IPS-20b (cell line): Measurements from ENCODE around the gene MRPS9.

Experiments
- H3K27ac ChIP-seq: one replicate; pipeline ENCODE4 v1.5.1; 2013; ENCODE audit warnings: low read length
- H3K27me3 ChIP-seq: 2 replicates; pipeline ENCODE4 v1.6.1; 2013; ENCODE audit warnings: mild to moderate bottlenecking, low read length, inconsistent platforms; ENCODE audit not compliant: insufficient read depth
- H3K36me3 ChIP-seq: 2 replicates; pipeline ENCODE4 v1.6.1; 2013; ENCODE audit warnings: low read depth, mild to moderate bottlenecking, inconsistent platforms, low read length, moderate library complexity; ENCODE audit not compliant: insufficient read depth
- H3K4me1 ChIP-seq: 2 replicates; pipeline ENCODE4 v1.6.1; 2013; ENCODE audit warnings: mild to moderate bottlenecking, control low read depth, inconsistent platforms, low read length, moderate library complexity; ENCODE audit not compliant: insufficient read depth
- H3K4me3 ChIP-seq: 2 replicates; pipeline ENCODE4 v1.5.1; 2013; ENCODE audit warnings: mild to moderate bottlenecking, low read length, inconsistent platforms
- H3K9ac ChIP-seq: 2 replicates; pipeline ENCODE4 v1.6.1; 2013; ENCODE audit warnings: low read depth, mild to moderate bottlenecking, inconsistent platforms, low read length, moderate library complexity
- H3K9me3 ChIP-seq: 2 replicates; pipeline ENCODE4 v1.6.1; 2013; ENCODE audit warnings: mild to moderate bottlenecking, low read depth, low read length, inconsistent platforms; ENCODE audit not compliant: insufficient read depth

The MRPS9 gene

GRCh38 chr2:105126336-105126735 lies 88.5 kb downstream of the MRPS9 start:
- Histone ChIP-seq H3K36me3 (no peaks in the 10 kb centered on the region), H3K9me3 (no peaks in the 10 kb centered on the region), H3K27ac (no peak overlapping the region), H3K4me1 (peaks cover 3% of the 10 kb centered on the region; the same call in 1 of the 2 replicates), H3K27me3 (no peaks in the 10 kb centered on the region), H3K9ac (no peak overlapping the region), H3K4me3 (no peak overlapping the region)

DNA sequence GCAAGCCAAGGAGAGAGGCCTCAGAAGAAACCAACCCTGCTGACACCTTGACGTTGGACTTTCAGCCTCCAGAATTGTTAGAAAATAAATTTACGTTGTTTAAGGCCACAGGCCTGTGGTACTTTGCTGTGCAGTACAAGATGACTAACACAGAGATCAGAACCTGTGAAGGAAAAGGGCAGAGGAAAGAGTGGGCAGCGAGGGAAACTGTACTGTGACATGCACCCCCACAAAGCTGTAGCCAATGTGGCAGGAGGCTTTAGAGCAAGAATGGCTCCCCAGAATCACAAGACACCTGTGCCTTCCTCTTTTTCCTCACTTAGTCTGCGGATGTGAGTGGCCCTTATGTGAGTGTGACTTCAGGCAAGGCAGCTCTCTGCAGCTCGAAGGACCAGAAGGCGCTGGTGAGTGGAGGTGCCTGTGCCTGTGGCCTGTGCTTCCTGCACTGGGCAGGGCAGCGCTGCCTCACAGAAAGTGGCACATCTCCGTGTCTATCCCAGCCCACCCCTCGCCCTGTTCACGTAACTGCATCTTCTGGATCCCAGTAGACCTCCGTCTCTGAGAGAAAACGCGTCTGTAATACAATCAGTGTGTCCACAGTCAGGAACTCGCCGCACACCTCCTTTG lies 89.5 kb downstream of the MRPS9 start:
- Histone ChIP-seq H3K9ac (no peak overlapping the region), H3K9me3 (no peaks in the 10 kb centered on the region), H3K27me3 (no peaks in the 10 kb centered on the region), H3K4me3 (no peak overlapping the region), H3K4me1 (peaks cover 3% of the 10 kb centered on the region; the same call in 1 of the 2 replicates), H3K27ac (no peak overlapping the region), H3K36me3 (no peaks in the 10 kb centered on the region)

DNA sequence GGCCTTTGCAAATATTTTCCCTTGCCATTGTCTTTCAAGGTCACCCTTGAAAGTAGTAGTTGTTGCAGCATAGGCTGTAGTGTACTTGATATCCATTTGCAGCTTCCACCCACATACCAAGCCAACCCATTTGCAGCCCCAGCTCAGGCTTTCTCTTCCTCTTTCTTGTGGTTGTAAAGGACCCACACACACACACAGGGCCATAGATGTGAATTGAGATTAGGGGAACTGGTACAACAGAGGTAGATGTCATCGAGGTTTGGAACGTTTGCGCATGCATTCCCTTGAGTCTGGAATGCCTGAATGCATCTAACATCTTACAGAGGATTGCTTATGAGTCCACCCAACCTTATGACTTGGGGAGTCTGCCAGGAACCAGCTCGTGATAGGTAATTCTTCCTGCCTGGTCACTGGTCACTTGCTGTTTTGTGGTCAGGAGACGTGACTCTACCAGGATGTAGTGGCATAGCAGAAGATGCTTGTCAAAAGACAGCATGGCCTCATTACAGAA lies 91.9 kb downstream of the MRPS9 start:
- Histone ChIP-seq H3K27ac (no peak overlapping the region), H3K9ac (no peak overlapping the region), H3K36me3 (no peaks in the 10 kb centered on the region), H3K27me3 (no peaks in the 10 kb centered on the region), H3K4me3 (no peak overlapping the region), H3K4me1 (peaks cover 3% of the 10 kb centered on the region; the same call in 1 of the 2 replicates), H3K9me3 (no peaks in the 10 kb centered on the region)

DNA sequence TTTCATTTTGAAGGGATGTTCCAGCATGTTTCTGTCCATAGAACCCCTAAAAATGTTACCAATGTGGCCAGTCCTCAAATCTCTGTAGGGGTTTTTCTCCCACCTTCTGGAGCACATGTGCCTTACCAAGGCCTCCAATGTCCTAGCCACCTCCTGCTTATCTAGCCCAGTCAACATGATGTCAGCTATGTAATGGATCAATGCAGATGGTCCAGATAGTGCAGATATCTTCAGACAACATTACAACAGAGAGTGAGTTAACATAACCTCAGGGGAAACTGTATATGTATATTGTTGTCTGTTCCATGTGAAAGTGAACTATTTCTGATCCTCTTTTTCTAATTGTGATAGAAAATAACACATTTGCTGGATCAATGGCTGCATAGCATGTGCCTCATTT lies 92.7 kb downstream of the MRPS9 start:
- no peak overlapping the region for H3K27ac ChIP-seq
- H3K36me3 ChIP-seq: no peaks in the 10 kb centered on the region
- no peaks in the 10 kb centered on the region for H3K9me3 ChIP-seq
- H3K4me3 ChIP-seq: no peak overlapping the region
- H3K27me3 ChIP-seq: no peaks in the 10 kb centered on the region
- H3K4me1 ChIP-seq: no peaks in the 10 kb centered on the region
- no peak overlapping the region for H3K9ac ChIP-seq

GRCh38 chr2:105134081-105134480 lies 96.2 kb downstream of the MRPS9 start:
- H3K36me3 ChIP-seq: no peaks in the 10 kb centered on the region
- H3K4me3 ChIP-seq: no peak overlapping the region
- no peaks in the 10 kb centered on the region for H3K9me3 ChIP-seq
- no peak overlapping the region for H3K9ac ChIP-seq
- no peaks in the 10 kb centered on the region; the same call in 1 of the 2 replicates for H3K4me1 ChIP-seq
- no peaks in the 10 kb centered on the region for H3K27me3 ChIP-seq
- H3K27ac ChIP-seq: no peak overlapping the region

DNA sequence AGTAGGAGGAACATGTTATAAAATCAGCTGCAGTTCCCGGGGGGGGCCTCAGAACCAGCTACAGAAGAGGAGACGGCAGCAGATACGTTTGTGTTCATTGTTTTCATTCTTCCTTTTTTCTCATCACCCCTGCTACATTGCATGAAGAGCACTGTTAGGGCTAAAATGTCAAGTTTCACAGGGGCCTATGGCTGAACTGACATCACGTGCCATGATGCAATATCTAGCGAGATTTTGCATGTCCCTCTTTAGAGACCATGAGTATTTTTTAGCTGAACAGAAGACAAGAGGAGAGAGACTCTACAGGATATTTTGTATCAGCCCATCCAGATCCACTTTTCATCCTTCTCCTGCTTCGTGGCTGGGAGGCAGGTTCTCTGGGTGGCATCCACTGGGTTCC lies 97.6 kb downstream of the MRPS9 start:
- Histone ChIP-seq H3K27ac (no peak overlapping the region), H3K9me3 (no peaks in the 10 kb centered on the region), H3K27me3 (no peaks in the 10 kb centered on the region), H3K4me1 (no peaks in the 10 kb centered on the region; the same call in 1 of the 2 replicates), H3K4me3 (no peak overlapping the region), H3K9ac (no peak overlapping the region), H3K36me3 (no peaks in the 10 kb centered on the region)

DNA sequence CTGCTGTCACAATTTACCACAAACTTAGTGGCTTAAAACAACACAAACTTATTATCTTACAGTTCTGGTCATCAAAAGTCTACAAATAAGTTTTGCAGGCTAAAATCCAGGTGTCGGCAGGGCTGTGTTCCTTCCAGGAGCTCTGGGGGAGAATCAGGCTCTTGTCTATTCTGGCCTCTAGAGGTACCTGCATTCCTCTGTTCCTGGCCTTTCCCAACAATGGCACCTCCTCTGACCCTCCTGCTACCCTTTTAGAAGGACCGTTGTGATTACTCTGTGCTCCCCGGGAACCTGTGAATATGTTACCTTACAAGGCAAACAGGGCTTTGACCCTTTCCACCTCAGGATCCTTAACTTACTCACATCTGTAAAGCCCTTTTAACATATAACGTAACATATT lies 98.5 kb downstream of the MRPS9 start:
- H3K27ac ChIP-seq: no peak overlapping the region
- peaks cover under 1% of the 10 kb centered on the region; the same call in 1 of the 2 replicates for H3K27me3 ChIP-seq
- no peaks in the 10 kb centered on the region; the same call in 1 of the 2 replicates for H3K4me1 ChIP-seq
- no peaks in the 10 kb centered on the region for H3K9me3 ChIP-seq
- H3K9ac ChIP-seq: no peak overlapping the region
- no peak overlapping the region for H3K4me3 ChIP-seq
- no peaks in the 10 kb centered on the region for H3K36me3 ChIP-seq

DNA sequence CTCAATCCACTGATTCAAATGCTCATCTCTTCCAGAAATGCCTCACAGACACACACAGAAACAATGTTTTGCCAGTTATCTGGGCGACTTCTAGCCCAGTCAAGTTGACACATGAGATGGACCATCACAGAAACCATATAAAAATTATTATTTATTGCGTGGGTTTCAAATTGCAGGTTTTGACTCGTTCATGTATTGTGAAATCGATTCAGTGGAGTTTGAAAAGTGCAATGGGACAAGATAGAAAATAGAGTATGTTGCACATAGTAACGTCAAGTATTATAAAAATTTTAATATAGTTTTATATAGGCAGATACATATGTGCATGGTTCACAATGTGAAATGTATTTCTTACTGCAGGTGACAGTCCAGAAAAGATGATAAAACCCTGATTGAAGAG lies 100.8 kb downstream of the MRPS9 start:
- H3K27me3 ChIP-seq: peaks cover 18% of the 10 kb centered on the region; the same call in 1 of the 2 replicates
- no peak overlapping the region for H3K27ac ChIP-seq
- H3K4me1 ChIP-seq: no peaks in the 10 kb centered on the region; the same call in 1 of the 2 replicates
- H3K36me3 ChIP-seq: no peaks in the 10 kb centered on the region
- H3K4me3 ChIP-seq: no peak overlapping the region
- H3K9me3 ChIP-seq: no peaks in the 10 kb centered on the region
- no peak overlapping the region for H3K9ac ChIP-seq

DNA sequence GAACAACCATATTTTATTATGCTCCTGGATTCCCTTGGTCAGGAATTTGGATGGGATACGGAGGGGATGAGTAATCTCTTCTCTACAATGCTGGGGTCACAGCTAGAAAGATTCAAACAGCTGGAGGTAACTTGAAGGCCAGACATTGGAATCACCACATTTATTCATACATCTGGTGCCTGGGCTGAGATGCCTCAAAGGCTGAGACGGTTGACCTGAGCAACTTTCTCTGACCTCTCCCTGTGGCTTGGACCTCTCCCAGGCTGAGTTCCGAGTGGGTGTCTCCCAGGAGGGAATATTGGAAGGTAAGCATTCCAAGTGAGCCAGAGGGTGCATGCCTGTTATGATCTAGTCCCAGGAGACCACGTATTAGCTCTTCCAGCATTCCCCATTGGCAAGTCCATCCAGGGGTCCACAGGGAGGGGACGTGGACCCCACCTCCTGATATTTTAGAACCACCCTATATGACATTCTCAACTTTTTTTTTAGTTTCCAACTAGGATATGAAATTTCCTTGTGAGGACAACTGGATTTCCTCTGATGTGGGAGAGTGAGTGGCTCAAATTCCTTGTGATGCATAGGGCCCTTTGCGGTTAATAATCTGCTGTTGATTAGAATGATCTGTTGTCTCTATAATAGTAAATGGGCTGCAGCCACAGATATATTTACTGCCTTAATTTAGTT lies 101.8 kb downstream of the MRPS9 start:
- H3K27ac ChIP-seq: no peak overlapping the region
- H3K27me3 ChIP-seq: peaks cover 23% of the 10 kb centered on the region
- H3K4me3 ChIP-seq: no peak overlapping the region
- H3K36me3 ChIP-seq: no peaks in the 10 kb centered on the region
- no peaks in the 10 kb centered on the region; the same call in 1 of the 2 replicates for H3K4me1 ChIP-seq
- no peak overlapping the region for H3K9ac ChIP-seq
- no peaks in the 10 kb centered on the region for H3K9me3 ChIP-seq

- peaks cover 28% of the 10 kb centered on the region for H3K27me3 ChIP-seq
- no peak overlapping the region for H3K4me3 ChIP-seq
- no peaks in the 10 kb centered on the region for H3K36me3 ChIP-seq
- H3K9ac ChIP-seq: no peak overlapping the region
- no peaks in the 10 kb centered on the region; the same call in 1 of the 2 replicates for H3K4me1 ChIP-seq
- no peak overlapping the region for H3K27ac ChIP-seq
- no peaks in the 10 kb centered on the region for H3K9me3 ChIP-seq
These were observed 102.3 kb downstream of the MRPS9 start for GRCh38 chr2:105140240-105140568.

GRCh38 chr2:105141099-105141614 lies 103.3 kb downstream of the MRPS9 start:
- Histone ChIP-seq H3K4me1 (no peaks in the 10 kb centered on the region; the same call in 1 of the 2 replicates), H3K36me3 (no peaks in the 10 kb centered on the region), H3K9me3 (no peaks in the 10 kb centered on the region), H3K27ac (no peak overlapping the region), H3K9ac (no peak overlapping the region), H3K27me3 (peaks cover 29% of the 10 kb centered on the region), H3K4me3 (no peak overlapping the region)

GRCh38 chr2:105142239-105142638 lies 104.4 kb downstream of the MRPS9 start:
- Histone ChIP-seq H3K4me3 (no peak overlapping the region), H3K9me3 (no peaks in the 10 kb centered on the region), H3K4me1 (no peaks in the 10 kb centered on the region; the same call in 1 of the 2 replicates), H3K36me3 (no peaks in the 10 kb centered on the region), H3K27ac (no peak overlapping the region), H3K9ac (no peak overlapping the region), H3K27me3 (peaks cover 29% of the 10 kb centered on the region)
